ENCODE results near the gene LRRC59. TPM values are rescaled to one million over a fixed set of nuclear protein-coding genes. Genes with fewer than 3 reads are reported as not detected.

The LRRC59 gene
- total and polyA plus RNA-seq, 2 of the 13 experiments (the other 11 are each of a cell fraction or from before 2014, with no cell fraction given), result 87.3 to 222 TPM

DNA sequence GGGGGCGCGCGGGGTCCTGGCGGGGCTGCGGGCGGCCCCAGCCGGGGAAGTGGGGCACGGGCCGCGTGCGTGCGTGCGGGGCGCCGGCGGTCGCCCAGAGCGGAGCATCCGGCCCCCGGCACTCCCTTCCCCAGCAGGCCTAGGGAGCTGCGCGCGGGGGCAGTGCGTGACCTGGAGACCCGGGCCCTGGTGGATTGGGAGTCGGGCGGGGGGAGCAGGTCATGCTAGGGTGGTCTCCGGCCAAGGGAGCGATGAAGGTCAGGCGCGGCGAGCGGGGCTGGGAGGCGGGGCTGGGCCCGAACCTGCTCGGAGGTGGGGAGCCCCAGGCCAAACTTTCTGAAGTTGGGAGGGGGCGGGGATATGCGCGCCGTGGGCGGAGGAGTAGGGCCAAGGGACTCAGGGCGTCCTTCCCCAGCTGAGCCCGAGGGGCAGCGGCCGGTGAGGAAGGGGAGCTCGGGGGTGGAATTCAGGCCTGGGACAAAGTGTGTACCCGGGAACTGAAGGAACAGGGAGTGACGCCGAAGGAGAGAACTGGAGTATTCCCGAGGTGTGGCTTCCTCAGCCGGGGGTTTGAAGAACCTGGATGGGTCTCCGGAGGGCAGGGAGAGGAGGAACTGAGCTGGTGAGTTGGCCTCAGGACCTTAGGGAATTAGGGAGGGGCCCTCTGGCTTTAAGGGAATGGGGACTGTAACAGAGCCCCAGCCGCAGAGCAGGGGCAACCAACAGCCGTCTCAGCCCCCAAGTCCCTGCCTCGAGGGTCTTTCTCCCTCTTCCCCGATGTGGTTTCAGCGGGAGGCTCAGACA lies 50.8 kb downstream of the LRRC59 start (continued):
- TF ChIP-seq, protein P1, sequence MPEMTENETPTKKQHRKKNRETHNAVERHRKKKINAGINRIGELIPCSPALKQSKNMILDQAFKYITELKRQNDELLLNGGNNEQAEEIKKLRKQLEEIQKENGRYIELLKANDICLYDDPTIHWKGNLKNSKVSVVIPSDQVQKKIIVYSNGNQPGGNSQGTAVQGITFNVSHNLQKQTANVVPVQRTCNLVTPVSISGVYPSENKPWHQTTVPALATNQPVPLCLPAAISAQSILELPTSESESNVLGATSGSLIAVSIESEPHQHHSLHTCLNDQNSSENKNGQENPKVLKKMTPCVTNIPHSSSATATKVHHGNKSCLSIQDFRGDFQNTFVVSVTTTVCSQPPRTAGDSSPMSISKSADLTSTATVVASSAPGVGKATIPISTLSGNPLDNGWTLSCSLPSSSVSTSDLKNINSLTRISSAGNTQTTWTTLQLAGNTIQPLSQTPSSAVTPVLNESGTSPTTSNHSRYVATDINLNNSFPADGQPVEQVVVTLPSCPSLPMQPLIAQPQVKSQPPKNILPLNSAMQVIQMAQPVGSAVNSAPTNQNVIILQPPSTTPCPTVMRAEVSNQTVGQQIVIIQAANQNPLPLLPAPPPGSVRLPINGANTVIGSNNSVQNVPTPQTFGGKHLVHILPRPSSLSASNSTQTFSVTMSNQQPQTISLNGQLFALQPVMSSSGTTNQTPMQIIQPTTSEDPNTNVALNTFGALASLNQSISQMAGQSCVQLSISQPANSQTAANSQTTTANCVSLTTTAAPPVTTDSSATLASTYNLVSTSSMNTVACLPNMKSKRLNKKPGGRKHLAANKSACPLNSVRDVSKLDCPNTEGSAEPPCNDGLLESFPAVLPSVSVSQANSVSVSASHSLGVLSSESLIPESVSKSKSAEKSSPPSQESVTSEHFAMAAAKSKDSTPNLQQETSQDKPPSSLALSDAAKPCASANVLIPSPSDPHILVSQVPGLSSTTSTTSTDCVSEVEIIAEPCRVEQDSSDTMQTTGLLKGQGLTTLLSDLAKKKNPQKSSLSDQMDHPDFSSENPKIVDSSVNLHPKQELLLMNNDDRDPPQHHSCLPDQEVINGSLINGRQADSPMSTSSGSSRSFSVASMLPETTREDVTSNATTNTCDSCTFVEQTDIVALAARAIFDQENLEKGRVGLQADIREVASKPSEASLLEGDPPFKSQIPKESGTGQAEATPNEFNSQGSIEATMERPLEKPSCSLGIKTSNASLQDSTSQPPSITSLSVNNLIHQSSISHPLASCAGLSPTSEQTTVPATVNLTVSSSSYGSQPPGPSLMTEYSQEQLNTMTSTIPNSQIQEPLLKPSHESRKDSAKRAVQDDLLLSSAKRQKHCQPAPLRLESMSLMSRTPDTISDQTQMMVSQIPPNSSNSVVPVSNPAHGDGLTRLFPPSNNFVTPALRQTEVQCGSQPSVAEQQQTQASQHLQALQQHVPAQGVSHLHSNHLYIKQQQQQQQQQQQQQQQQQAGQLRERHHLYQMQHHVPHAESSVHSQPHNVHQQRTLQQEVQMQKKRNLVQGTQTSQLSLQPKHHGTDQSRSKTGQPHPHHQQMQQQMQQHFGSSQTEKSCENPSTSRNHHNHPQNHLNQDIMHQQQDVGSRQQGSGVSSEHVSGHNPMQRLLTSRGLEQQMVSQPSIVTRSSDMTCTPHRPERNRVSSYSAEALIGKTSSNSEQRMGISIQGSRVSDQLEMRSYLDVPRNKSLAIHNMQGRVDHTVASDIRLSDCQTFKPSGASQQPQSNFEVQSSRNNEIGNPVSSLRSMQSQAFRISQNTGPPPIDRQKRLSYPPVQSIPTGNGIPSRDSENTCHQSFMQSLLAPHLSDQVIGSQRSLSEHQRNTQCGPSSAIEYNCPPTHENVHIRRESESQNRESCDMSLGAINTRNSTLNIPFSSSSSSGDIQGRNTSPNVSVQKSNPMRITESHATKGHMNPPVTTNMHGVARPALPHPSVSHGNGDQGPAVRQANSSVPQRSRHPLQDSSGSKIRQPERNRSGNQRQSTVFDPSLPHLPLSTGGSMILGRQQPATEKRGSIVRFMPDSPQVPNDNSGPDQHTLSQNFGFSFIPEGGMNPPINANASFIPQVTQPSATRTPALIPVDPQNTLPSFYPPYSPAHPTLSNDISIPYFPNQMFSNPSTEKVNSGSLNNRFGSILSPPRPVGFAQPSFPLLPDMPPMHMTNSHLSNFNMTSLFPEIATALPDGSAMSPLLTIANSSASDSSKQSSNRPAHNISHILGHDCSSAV (CRISPR knock-in tag; IDR thresholded peaks at IDR 0.05; ENCODE audit: borderline replicate concordance), result no peak
- no peak; the same call in 1 of the 2 replicates for TF ChIP-seq SP140L (CRISPR knock-in tag; IDR thresholded peaks at IDR 0.05; ENCODE audit: borderline replicate concordance)
- TF ChIP-seq, protein P2, sequence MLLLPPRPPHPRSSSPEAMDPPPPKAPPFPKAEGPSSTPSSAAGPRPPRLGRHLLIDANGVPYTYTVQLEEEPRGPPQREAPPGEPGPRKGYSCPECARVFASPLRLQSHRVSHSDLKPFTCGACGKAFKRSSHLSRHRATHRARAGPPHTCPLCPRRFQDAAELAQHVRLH (CRISPR knock-in tag; IDR thresholded peaks at IDR 0.05; ENCODE audit: borderline replicate concordance, low read depth), result 0 out of 2 replicates have a peak, but pooled peaks have one; percentile 59
- no peak for TF ChIP-seq ZKSCAN5 (CRISPR knock-in tag; IDR thresholded peaks at IDR 0.05)
- 0 out of 2 replicates have a peak, but pooled peaks have one; percentile 67 for TF ChIP-seq EEA1 (CRISPR knock-in tag; IDR thresholded peaks at IDR 0.05; ENCODE audit: borderline replicate concordance)
- TF ChIP-seq KLF15 (CRISPR knock-in tag; IDR thresholded peaks at IDR 0.05; ENCODE audit: borderline replicate concordance), result no peak
- TF ChIP-seq CENPT (CRISPR knock-in tag; IDR thresholded peaks at IDR 0.05; ENCODE audit: low read depth), result no peak
- TF ChIP-seq ZNF282 (IDR thresholded peaks at IDR 0.05; ENCODE audit: partially characterized antibody), result no peak
- no peak for TF ChIP-seq AGO2 (optimal IDR thresholded peaks at IDR 0.05; ENCODE audit: low read depth, low read length)
- TF ChIP-seq ZNF605 (CRISPR knock-in tag; IDR thresholded peaks at IDR 0.05), result no peak
- no peak for TF ChIP-seq ISL2 (CRISPR knock-in tag; IDR thresholded peaks at IDR 0.05)
- TF ChIP-seq, protein P3, sequence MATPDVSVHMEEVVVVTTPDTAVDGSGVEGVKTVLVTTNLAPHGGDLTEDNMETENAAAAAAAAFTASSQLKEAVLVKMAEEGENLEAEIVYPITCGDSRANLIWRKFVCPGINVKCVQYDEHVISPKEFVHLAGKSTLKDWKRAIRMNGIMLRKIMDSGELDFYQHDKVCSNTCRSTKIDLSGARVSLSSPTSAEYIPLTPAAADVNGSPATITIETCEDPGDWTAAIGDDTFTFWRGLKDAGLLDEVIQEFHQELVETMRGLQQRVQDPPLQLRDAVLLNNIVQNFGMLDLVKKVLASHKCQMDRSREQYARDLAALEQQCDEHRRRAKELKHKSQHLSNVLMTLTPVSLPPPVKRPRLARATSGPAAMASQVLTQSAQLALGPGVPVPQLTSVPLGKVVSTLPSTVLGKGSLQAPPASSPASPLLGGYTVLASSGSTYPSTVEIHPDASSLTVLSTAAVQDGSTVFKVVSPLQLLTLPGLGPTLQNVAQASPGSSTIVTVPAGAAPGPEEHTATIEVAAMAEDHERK (CRISPR knock-in tag; IDR thresholded peaks at IDR 0.05; ENCODE audit: low read depth), result no peak
- TF ChIP-seq, protein P4, sequence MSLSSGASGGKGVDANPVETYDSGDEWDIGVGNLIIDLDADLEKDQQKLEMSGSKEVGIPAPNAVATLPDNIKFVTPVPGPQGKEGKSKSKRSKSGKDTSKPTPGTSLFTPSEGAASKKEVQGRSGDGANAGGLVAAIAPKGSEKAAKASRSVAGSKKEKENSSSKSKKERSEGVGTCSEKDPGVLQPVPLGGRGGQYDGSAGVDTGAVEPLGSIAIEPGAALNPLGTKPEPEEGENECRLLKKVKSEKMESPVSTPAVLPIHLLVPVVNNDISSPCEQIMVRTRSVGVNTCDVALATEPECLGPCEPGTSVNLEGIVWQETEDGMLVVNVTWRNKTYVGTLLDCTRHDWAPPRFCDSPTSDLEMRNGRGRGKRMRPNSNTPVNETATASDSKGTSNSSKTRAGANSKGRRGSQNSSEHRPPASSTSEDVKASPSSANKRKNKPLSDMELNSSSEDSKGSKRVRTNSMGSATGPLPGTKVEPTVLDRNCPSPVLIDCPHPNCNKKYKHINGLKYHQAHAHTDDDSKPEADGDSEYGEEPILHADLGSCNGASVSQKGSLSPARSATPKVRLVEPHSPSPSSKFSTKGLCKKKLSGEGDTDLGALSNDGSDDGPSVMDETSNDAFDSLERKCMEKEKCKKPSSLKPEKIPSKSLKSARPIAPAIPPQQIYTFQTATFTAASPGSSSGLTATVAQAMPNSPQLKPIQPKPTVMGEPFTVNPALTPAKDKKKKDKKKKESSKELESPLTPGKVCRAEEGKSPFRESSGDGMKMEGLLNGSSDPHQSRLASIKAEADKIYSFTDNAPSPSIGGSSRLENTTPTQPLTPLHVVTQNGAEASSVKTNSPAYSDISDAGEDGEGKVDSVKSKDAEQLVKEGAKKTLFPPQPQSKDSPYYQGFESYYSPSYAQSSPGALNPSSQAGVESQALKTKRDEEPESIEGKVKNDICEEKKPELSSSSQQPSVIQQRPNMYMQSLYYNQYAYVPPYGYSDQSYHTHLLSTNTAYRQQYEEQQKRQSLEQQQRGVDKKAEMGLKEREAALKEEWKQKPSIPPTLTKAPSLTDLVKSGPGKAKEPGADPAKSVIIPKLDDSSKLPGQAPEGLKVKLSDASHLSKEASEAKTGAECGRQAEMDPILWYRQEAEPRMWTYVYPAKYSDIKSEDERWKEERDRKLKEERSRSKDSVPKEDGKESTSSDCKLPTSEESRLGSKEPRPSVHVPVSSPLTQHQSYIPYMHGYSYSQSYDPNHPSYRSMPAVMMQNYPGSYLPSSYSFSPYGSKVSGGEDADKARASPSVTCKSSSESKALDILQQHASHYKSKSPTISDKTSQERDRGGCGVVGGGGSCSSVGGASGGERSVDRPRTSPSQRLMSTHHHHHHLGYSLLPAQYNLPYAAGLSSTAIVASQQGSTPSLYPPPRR (CRISPR knock-in tag; IDR thresholded peaks at IDR 0.05; ENCODE audit: borderline replicate concordance), result 0 out of 2 replicates have a peak, but pooled peaks have one; percentile 18

Data from HepG2 (cell line).